ENCODE data around the gene CAMK1D. TPM values are rescaled to one million over a fixed set of nuclear protein-coding genes. Genes with fewer than 3 reads are reported as not detected.
"Not testable (repeated sequence)": the region's sequence is repeated elsewhere in the genome, so short reads cannot be mapped to it uniquely, and the experiment has no call there.

The CAMK1D gene
- total and polyA plus RNA-seq, 2 donors: 11.2 to 14.6 TPM

DNA sequence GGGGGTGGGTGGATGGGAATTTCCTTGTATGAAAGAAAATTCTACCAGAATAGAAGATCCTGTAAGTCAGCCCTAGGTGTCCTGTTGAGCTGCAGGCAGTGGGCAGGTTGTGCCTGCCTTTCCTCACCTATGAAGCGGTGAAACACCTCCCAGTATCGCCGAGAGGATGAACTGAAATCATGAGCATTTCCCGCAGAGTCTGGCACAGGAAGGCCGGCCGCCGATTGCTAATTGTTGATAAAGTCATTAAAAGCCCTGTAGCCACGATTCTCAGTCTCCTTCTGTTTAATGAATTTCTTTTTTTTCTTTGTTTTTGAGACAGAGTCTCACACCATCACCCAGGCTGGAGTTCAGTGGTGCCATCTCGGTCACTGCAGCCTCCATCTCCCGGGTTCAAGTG is 142.1 kb downstream of the CAMK1D start:
- no peaks in the 10 kb centered on the region for H3K27me3 ChIP-seq (ENCODE audit: control insufficient read depth in 2 of 2, insufficient read depth in 1 of 2, low read length in 1 of 2)
- WGBS: 95% methylated on average over 10 of the region's 10 CpGs
- DNase-seq (ENCODE audit: low read depth in 6 of 9, low spot score in 9 of 9): no peak
- no peak overlapping the region for H3K4me3 ChIP-seq (ENCODE audit: low read length in 2 of 2)
- H3K36me3 ChIP-seq (ENCODE audit: control insufficient read depth in 2 of 2, insufficient read depth in 2 of 2, low read length in 1 of 2): peaks cover 0 to 4% of the 10 kb centered on the region in 2 donors
- H3K27ac ChIP-seq (ENCODE audit: low read depth in 1 of 2, low read length in 1 of 2): no peak overlapping the region
- H3K4me1 ChIP-seq (ENCODE audit: control insufficient read depth in 2 of 2, insufficient read depth in 2 of 2, low read length in 2 of 2): peaks cover 0 to 2% of the 10 kb centered on the region in 2 donors
- no peaks in the 10 kb centered on the region for H3K9me3 ChIP-seq (ENCODE audit: control insufficient read depth in 2 of 2, insufficient read depth in 1 of 2, low read length in 1 of 2)

DNA sequence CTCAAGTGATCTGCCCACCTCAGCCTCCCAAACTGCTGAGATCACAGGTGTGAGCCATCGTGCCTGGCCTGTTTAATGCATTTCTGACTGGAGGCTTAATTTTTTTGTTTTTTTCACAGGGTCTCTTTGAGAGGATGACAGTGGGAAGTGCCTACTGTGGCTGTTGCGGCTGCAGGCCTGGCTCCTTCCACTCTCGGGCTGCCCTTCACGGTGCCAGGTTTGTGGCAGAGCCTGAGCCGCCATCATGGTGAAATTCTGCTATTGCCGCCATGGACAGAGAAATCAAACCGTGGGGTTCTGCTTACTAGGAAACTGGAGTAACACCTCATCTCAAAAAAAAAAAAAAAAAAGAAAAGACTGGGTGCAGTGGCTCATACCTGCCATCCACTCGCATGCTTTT is 142.7 kb downstream of the CAMK1D start:
- DNase-seq (ENCODE audit: low read depth in 6 of 9, low spot score in 9 of 9): no peak
- H3K27me3 ChIP-seq (ENCODE audit: control insufficient read depth in 2 of 2, insufficient read depth in 1 of 2, low read length in 1 of 2): no peaks in the 10 kb centered on the region
- H3K9me3 ChIP-seq (ENCODE audit: control insufficient read depth in 2 of 2, insufficient read depth in 1 of 2, low read length in 1 of 2): no peaks in the 10 kb centered on the region
- WGBS: 97% methylated on average over 8 of the region's 8 CpGs
- H3K4me3 ChIP-seq (ENCODE audit: low read length in 2 of 2): no peak overlapping the region
- peaks cover 0 to 2% of the 10 kb centered on the region in 2 donors for H3K4me1 ChIP-seq (ENCODE audit: control insufficient read depth in 2 of 2, insufficient read depth in 2 of 2, low read length in 2 of 2)
- no peak overlapping the region for H3K27ac ChIP-seq (ENCODE audit: low read depth in 1 of 2, low read length in 1 of 2)
- H3K36me3 ChIP-seq (ENCODE audit: control insufficient read depth in 2 of 2, insufficient read depth in 2 of 2, low read length in 1 of 2): peaks cover 0 to 4% of the 10 kb centered on the region in 2 donors

- WGBS: 99% methylated on average over 10 of the region's 10 CpGs
- peaks cover 6 to 31% of the 10 kb centered on the region in 2 donors for H3K4me1 ChIP-seq (ENCODE audit: control insufficient read depth in 2 of 2, insufficient read depth in 2 of 2, low read length in 2 of 2)
- not testable (repeated sequence) for DNase-seq (ENCODE audit: low read depth in 6 of 9, low spot score in 9 of 9); H3K4me3 ChIP-seq (ENCODE audit: low read length in 2 of 2); H3K27me3 ChIP-seq (ENCODE audit: control insufficient read depth in 2 of 2, insufficient read depth in 1 of 2, low read length in 1 of 2); H3K36me3 ChIP-seq (ENCODE audit: control insufficient read depth in 2 of 2, insufficient read depth in 2 of 2, low read length in 1 of 2); H3K27ac ChIP-seq (ENCODE audit: low read depth in 1 of 2, low read length in 1 of 2); H3K9me3 ChIP-seq (ENCODE audit: control insufficient read depth in 2 of 2, insufficient read depth in 1 of 2, low read length in 1 of 2)
These were observed 147.7 kb downstream of the CAMK1D start for GRCh38 chr10:12497046-12497445.

DNA sequence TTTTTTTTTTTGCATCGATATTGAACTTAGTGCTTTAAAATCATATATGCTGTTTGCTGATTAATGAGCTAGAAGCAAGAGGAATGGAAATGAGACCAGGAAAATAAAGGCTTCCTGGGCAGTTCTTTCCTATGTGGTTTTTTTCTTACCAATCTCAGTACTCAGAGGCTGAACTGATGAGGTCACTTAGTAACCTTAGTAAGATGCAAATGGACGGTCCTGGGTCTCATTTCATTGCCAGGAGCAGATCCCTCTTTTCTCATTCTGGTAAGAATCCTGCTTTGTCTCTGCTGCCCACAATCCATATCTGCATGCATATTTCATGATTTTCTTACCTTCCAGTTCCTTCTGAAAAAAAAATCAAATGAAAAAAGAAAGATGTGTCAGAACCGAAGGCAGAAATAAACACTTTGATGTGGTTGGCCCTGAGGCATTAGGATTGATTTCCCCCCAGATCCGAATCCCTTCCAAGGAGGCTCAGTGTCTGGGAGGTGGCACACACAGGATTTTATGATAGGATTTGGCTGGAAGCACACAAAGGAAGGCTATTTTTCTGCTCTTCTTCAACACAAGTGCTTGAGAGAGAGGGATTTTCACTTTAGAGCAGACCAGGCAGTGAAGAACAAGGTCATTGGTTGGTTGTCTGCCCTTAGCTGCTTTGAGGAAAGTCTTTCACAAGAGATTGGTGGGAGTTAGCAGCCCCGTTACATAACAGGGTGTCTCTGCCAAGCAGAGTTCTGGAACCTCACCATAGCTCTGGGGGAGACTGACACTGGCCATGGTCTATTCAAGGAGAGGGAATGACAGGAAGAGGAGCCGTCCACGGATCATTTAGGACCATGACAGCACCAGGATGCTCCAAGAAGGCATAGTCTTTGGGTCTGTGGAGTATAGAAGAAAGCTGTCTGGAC is 150.0 kb downstream of the CAMK1D start:
- DNase-seq (ENCODE audit: low read depth in 6 of 9, low spot score in 9 of 9): no peak
- Histone ChIP-seq H3K27me3 (ENCODE audit: control insufficient read depth in 2 of 2, insufficient read depth in 1 of 2, low read length in 1 of 2) (no peaks in the 10 kb centered on the region), H3K36me3 (ENCODE audit: control insufficient read depth in 2 of 2, insufficient read depth in 2 of 2, low read length in 1 of 2) (no peaks in the 10 kb centered on the region), H3K27ac (ENCODE audit: low read depth in 1 of 2, low read length in 1 of 2) (no peak overlapping the region), H3K4me3 (ENCODE audit: low read length in 2 of 2) (no peak overlapping the region), H3K9me3 (ENCODE audit: control insufficient read depth in 2 of 2, insufficient read depth in 1 of 2, low read length in 1 of 2) (no peaks in the 10 kb centered on the region), H3K4me1 (ENCODE audit: control insufficient read depth in 2 of 2, insufficient read depth in 2 of 2, low read length in 2 of 2) (peaks cover 18 to 52% of the 10 kb centered on the region in 2 donors)
- 87% methylated on average over 7 of the region's 7 CpGs for WGBS

DNA sequence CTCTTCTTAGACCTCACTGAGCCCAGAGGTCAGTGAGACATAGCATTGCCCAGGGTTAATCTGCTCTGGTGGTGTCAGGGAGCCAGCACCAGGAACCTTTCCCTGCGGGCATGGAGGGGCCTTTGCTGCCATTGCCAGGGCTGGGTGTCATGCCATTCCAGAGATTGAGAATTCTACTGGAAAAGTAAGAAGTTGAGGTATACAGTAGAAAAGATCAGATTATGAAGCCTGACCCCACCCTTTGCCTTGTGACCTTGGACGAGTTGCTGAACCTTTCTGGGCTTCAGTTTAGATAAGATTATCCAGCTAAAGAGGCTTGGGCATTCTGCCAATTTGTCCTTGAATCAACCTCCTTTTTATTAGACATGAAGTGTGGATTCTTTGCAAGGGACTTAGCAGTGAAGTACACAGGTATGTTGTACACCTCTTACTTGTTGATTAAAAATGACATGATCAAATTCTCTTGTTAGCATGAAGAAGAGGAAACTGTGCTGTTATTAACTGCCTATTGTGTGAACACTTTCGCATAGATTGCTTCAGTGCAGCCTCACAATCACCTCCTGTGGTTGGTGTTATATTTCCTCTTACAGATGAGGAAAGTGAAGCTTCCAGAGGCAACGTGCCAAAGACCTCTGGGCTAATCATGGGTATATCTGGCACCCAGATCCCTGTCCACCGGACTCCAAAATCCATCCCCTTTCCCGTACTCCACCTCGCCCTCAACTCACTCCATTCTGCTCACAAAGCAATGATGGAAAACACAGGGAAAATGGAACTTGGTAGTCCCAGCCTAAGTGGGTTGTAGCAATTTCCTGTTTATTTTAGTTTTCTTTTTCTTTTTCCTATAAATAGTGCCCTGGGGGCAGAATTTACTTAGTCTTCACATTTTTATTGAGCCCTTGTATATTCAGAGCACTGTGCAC is 151.3 kb downstream of the CAMK1D start:
- no peak for DNase-seq (ENCODE audit: low read depth in 6 of 9, low spot score in 9 of 9)

GRCh38 chr10:12501324-12501723 is 152.0 kb downstream of the CAMK1D start:
- no peak for DNase-seq (ENCODE audit: low read depth in 6 of 9, low spot score in 9 of 9)
- Histone ChIP-seq H3K27me3 (ENCODE audit: control insufficient read depth in 2 of 2, insufficient read depth in 1 of 2, low read length in 1 of 2) (no peaks in the 10 kb centered on the region), H3K36me3 (ENCODE audit: control insufficient read depth in 2 of 2, insufficient read depth in 2 of 2, low read length in 1 of 2) (no peaks in the 10 kb centered on the region), H3K4me3 (ENCODE audit: low read length in 2 of 2) (no peak overlapping the region), H3K27ac (ENCODE audit: low read depth in 1 of 2, low read length in 1 of 2) (no peak overlapping the region), H3K4me1 (ENCODE audit: control insufficient read depth in 2 of 2, insufficient read depth in 2 of 2, low read length in 2 of 2) (peaks cover 22 to 63% of the 10 kb centered on the region in 2 donors), H3K9me3 (ENCODE audit: control insufficient read depth in 2 of 2, insufficient read depth in 1 of 2, low read length in 1 of 2) (no peaks in the 10 kb centered on the region)
- WGBS: 91% methylated on average over 12 of the region's 12 CpGs

More for the DNA sequence above, 151.3 kb downstream of the CAMK1D start:
- H3K27me3 ChIP-seq (ENCODE audit: control insufficient read depth in 2 of 2, insufficient read depth in 1 of 2, low read length in 1 of 2): no peaks in the 10 kb centered on the region
- WGBS: 48% methylated on average over 7 of the region's 7 CpGs
- no peaks in the 10 kb centered on the region for H3K36me3 ChIP-seq (ENCODE audit: control insufficient read depth in 2 of 2, insufficient read depth in 2 of 2, low read length in 1 of 2)
- H3K4me1 ChIP-seq (ENCODE audit: control insufficient read depth in 2 of 2, insufficient read depth in 2 of 2, low read length in 2 of 2): peaks cover 22 to 63% of the 10 kb centered on the region in 2 donors
- peak overlapping the region in 1 of 2 donors; percentile 56 for H3K27ac ChIP-seq (ENCODE audit: low read depth in 1 of 2, low read length in 1 of 2)
- H3K9me3 ChIP-seq (ENCODE audit: control insufficient read depth in 2 of 2, insufficient read depth in 1 of 2, low read length in 1 of 2): no peaks in the 10 kb centered on the region
- no peak overlapping the region for H3K4me3 ChIP-seq (ENCODE audit: low read length in 2 of 2)

DNA sequence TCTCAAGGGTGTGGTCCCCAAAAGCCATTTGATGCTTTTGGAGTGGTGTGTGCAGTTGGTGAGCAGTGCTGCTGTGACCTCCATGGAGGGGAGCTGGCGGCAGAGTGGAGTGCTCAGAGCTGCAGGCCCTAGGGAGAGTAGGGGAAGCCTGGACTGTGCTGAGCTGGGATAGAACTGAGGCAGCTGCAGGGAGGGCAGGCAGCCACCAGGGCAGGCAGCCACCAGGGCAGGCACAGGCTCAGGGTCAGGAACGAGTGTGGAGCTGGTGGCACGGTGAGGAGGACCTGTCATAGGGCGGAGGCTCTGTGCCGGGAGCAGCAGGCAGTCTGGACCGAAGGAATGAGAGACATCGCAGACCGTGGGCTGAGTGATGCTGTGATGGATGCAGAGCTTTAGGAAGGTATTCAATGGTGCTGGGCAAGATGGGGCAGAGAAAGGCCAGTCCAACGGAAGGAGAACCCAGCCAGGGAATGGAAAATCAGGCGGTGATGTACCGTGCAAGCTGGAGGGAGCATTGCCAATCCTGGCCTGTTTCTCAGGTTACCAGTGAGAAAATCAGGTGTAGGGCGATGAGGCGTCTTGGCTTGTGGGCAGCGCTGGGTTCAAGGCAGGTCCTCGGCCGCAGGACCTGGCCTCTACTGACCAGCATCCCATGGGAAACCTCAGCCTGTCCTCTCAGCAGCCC is 152.6 kb downstream of the CAMK1D start:
- Histone ChIP-seq H3K4me3 (ENCODE audit: low read length in 2 of 2) (no peak overlapping the region), H3K9me3 (ENCODE audit: control insufficient read depth in 2 of 2, insufficient read depth in 1 of 2, low read length in 1 of 2) (no peaks in the 10 kb centered on the region), H3K36me3 (ENCODE audit: control insufficient read depth in 2 of 2, insufficient read depth in 2 of 2, low read length in 1 of 2) (no peaks in the 10 kb centered on the region), H3K27me3 (ENCODE audit: control insufficient read depth in 2 of 2, insufficient read depth in 1 of 2, low read length in 1 of 2) (no peaks in the 10 kb centered on the region), H3K27ac (ENCODE audit: low read depth in 1 of 2, low read length in 1 of 2) (no peak overlapping the region), H3K4me1 (ENCODE audit: control insufficient read depth in 2 of 2, insufficient read depth in 2 of 2, low read length in 2 of 2) (peaks cover 22 to 64% of the 10 kb centered on the region in 2 donors)
- no peak for DNase-seq (ENCODE audit: low read depth in 6 of 9, low spot score in 9 of 9)
- WGBS: 90% methylated on average over 16 of the region's 16 CpGs

GRCh38 chr10:12502526-12503274 is 153.4 kb downstream of the CAMK1D start:
- no peaks in the 10 kb centered on the region for H3K36me3 ChIP-seq (ENCODE audit: control insufficient read depth in 2 of 2, insufficient read depth in 2 of 2, low read length in 1 of 2)
- H3K4me1 ChIP-seq (ENCODE audit: control insufficient read depth in 2 of 2, insufficient read depth in 2 of 2, low read length in 2 of 2): peaks cover 29 to 71% of the 10 kb centered on the region in 2 donors
- no peaks in the 10 kb centered on the region for H3K27me3 ChIP-seq (ENCODE audit: control insufficient read depth in 2 of 2, insufficient read depth in 1 of 2, low read length in 1 of 2)
- WGBS: 98% methylated on average over 19 of the region's 19 CpGs
- H3K27ac ChIP-seq (ENCODE audit: low read depth in 1 of 2, low read length in 1 of 2): no peak overlapping the region
- H3K9me3 ChIP-seq (ENCODE audit: control insufficient read depth in 2 of 2, insufficient read depth in 1 of 2, low read length in 1 of 2): no peaks in the 10 kb centered on the region
- no peak overlapping the region for H3K4me3 ChIP-seq (ENCODE audit: low read length in 2 of 2)
- no peak for DNase-seq (ENCODE audit: low read depth in 6 of 9, low spot score in 9 of 9)

Data from thymus (tissue), 11 donors.